HCT116 (cell line): ENCODE data around the gene DBP.
A peak's percentile ranks its signal among the peaks of the same experiment; 100 is the strongest.

Experiments
- CEBPB ChIP-seq: IDR thresholded peaks from 2 replicates; pipeline ENCODE4 v1.6.1; 2012; ENCODE audit warnings: low read depth
- CTCF ChIP-seq, 3 experiments: fragments of 200-600 bp in 1 of 3; sonication (generic) in 1 of 3; IDR thresholded peaks in 2 of 3; conservative IDR thresholded peaks in 1 of 3; 2 replicates each; pipeline ENCODE4 v1.5.1; 2012 to 2017; ENCODE audit warnings: low read depth in 2 of 3, low read length in 2 of 3, antibody characterized with exemption in 1 of 3, borderline replicate concordance in 1 of 3, control low read depth in 1 of 3, mild to moderate bottlenecking in 1 of 3, mixed read lengths in 1 of 3, mixed run types in 1 of 3, moderate library complexity in 1 of 3; ENCODE audit not compliant: insufficient read depth in 1 of 3
- ELF1 ChIP-seq: IDR thresholded peaks from 2 replicates; pipeline ENCODE4 v1.6.1; 2012; ENCODE audit warnings: low read depth, borderline replicate concordance
- EZH2phosphoT487 ChIP-seq: fragments of 200-600 bp; IDR thresholded peaks from 2 replicates; pipeline ENCODE4 v1.6.1; 2018; ENCODE audit warnings: antibody characterized with exemption, borderline replicate concordance
- POLR2A ChIP-seq: IDR thresholded peaks from 2 replicates; pipeline ENCODE4 v1.7.0; 2011; ENCODE audit warnings: borderline replicate concordance; ENCODE audit not compliant: insufficient read depth, insufficient read length; ENCODE audit errors: extremely low read depth
- RAD21 ChIP-seq: IDR thresholded peaks from 2 replicates; pipeline ENCODE4 v1.6.1; 2012; ENCODE audit warnings: low read depth, mild to moderate bottlenecking
- SIN3A ChIP-seq: IDR thresholded peaks from 2 replicates; pipeline ENCODE4 v1.6.1; 2012; ENCODE audit warnings: low read depth
- SRF ChIP-seq: IDR thresholded peaks from 2 replicates; pipeline ENCODE4 v1.6.1; 2012; ENCODE audit warnings: low read depth
- TF ChIP-seq, protein P1 (sequence below): IDR thresholded peaks from 2 replicates; pipeline ENCODE4 v1.6.1; 2012

DNA sequence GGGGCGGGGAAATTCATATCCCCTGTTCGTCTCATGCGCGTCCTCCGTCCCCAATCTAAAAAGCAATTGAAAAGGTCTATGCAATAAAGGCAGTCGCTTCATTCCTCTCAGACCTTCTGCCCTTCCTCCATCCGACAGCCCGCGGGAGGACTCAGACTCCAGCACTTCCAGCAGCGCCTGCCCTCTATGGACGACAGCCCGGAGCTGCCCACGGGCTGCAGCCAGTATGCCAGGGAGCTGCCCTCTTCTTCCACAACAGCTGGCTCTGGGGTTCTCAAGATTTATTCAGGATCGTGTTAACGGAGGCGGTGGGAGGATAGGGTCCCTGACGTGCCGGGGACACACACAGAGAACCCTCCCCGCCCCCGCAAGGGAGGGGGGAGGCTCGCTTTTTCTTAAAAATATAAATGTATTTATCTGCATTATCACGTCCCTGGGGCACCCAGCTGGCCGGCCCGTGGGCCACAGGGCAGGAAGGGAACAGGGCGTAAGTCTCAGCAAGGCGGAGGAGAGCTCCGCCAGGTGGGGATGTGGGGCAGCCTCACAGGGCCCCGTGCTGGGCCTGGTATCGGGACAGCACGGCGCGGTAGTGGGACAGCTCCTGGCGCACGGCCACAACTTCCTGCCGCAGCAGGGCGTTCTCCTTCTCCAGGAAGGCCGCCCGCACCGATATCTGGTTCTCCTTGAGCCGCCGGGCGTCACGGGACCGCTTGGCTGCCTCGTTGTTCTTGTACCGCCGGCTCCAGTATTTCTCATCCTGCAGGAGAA lies 6.7 kb downstream of the DBP start:
- TF ChIP-seq EZH2phosphoT487 (no peak), POLR2A (peak; percentile 77), CTCF (IDR thresholded peaks at IDR 0.05 in 2 of 3, conservative IDR thresholded peaks at IDR 0.05 in 1 of 3; ENCODE audit: borderline replicate concordance in 1 of 3, insufficient read depth in 1 of 3, low read depth in 2 of 3, low read length in 2 of 3) (no peak), RAD21 (no peak), SRF (no peak), SIN3A (no peak), CEBPB (no peak), ELF1 (no peak)
- TF ChIP-seq, protein P1, sequence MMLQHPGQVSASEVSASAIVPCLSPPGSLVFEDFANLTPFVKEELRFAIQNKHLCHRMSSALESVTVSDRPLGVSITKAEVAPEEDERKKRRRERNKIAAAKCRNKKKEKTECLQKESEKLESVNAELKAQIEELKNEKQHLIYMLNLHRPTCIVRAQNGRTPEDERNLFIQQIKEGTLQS = no peak
